Stimulated activated naive B cell treated with anti-CD40 and anti-IgM and Interleukin-4, amounts not matched to agents 10 μg/mL and 1 μg/mL and 100 μg/mL, for 72 hours (primary cell): ENCODE data around the gene PABPC4L.

ENCODE experiments used
- ATAC-seq, 2 donors: fragments of 150-1000 bp; cut with Tn5 transposase; replicated peaks; 2 replicates each; pipeline ENCODE4 v1.10.0; 2021; ENCODE audit warnings: moderate library complexity in 1 of 2
- DNase-seq: peaks from one replicate; pipeline ENCODE4 v3.0.0; 2021
- H3K27ac Mint-ChIP-seq: one replicate; pipeline ENCODE4 v1.8.0; 2022; ENCODE audit warnings: mild to moderate bottlenecking, mixed read lengths
- H3K27me3 Mint-ChIP-seq, 2 donors: one replicate each; pipeline ENCODE4 v1.8.0; 2022; ENCODE audit warnings: mixed read lengths in 2 of 2
- H3K36me3 Mint-ChIP-seq, 2 donors: one replicate each; pipeline ENCODE4 v1.8.0; 2022; ENCODE audit warnings: mixed read lengths in 2 of 2, mild to moderate bottlenecking in 1 of 2
- H3K4me1 Mint-ChIP-seq, 2 donors: one replicate each; pipeline ENCODE4 v1.8.0; 2022; ENCODE audit warnings: mixed read lengths in 2 of 2, mild to moderate bottlenecking in 1 of 2
- H3K4me3 Mint-ChIP-seq, 2 donors: one replicate each; pipeline ENCODE4 v1.8.0; 2022; ENCODE audit warnings: mild to moderate bottlenecking in 2 of 2, mixed read lengths in 2 of 2, moderate library complexity in 1 of 2
- H3K9me3 Mint-ChIP-seq, 2 donors: one replicate each; pipeline ENCODE4 v1.8.0; 2022; ENCODE audit warnings: mixed read lengths in 2 of 2, mild to moderate bottlenecking in 1 of 2

PABPC4L gene

DNA sequence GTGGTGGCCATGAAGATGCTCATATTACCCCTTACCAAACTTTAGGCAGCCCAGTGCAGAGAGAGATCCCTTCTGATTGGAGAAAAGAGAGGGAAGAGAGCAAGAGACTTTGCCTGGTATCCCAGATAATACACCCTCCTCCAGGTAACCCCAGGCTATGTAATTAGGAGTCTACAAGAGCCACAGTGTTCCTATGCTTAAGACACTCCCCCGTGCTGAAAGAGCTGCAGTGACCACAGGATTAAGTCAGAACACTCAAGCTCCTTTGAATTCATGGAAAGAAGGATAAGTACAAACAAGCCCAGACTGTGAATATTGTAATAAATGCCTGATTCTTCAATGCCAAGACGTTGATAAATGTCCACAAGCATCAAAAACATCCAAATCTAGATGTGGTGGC lies 41.4 kb downstream of the PABPC4L start:
- Mint-ChIP-seq H3K4me3 (no peak overlapping the region), H3K9me3 (peaks cover 0 to 1% of the 10 kb centered on the region in 2 donors), H3K4me1 (no peaks in the 10 kb centered on the region), H3K27ac (no peak overlapping the region), H3K36me3 (no peaks in the 10 kb centered on the region), H3K27me3 (no peaks in the 10 kb centered on the region)
- ATAC-seq (no peak), DNase-seq (no peak)

DNA sequence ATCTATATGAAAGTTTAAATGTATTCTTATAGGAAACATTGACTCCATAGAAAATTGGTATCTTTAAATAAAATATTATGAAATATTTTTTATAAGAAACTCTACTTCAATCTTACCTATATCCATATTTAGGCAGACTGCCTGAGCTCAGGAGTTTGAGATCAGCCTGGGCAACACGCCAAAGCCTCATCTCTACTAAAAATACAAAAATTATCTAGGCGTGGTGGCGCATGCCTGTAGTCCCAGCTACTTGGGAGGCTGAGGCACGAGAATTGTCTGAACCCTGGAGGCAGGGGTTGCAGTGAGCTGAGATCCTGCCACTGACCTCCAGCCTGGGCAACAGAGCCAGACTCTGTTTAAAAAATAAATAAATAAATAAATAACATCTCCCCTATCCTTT lies 47.5 kb downstream of the PABPC4L start:
- Mint-ChIP-seq H3K9me3 (no peaks in the 10 kb centered on the region), H3K4me1 (no peaks in the 10 kb centered on the region), H3K36me3 (no peaks in the 10 kb centered on the region), H3K4me3 (no peak overlapping the region), H3K27me3 (no peaks in the 10 kb centered on the region), H3K27ac (no peak overlapping the region)
- no peak for ATAC-seq
- DNase-seq = no peak

DNA sequence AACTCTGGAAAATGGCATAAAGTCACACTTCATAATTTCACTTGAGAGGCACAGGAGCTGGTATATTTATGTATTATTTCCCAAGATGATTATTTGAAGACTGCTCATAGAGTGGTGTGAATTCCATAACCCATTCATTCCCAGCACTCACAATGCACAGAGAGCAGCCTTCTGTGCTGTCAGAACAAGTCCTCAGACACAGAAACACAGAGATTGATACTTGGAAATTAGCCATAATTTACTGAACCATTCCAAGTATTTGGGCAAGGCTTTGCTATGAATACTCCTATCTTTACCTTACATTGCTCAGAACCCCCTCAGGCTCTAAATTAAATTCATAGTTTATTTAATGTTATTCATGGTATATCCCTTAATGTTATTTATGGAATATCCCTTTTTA lies 53.6 kb downstream of the PABPC4L start:
- H3K36me3 Mint-ChIP-seq = no peaks in the 10 kb centered on the region
- H3K4me1 Mint-ChIP-seq = no peaks in the 10 kb centered on the region
- H3K27me3 Mint-ChIP-seq = no peaks in the 10 kb centered on the region
- DNase-seq (no peak), ATAC-seq (no peak)
- no peak overlapping the region for H3K4me3 Mint-ChIP-seq
- no peak overlapping the region for H3K27ac Mint-ChIP-seq
- H3K9me3 Mint-ChIP-seq = peaks cover 3 to 5% of the 10 kb centered on the region in 2 donors
